ENCODE results near the gene BAIAP2. TPM values are rescaled to one million over a fixed set of nuclear protein-coding genes. Genes with fewer than 3 reads are reported as not detected.

Gene BAIAP2
- total and polyA plus RNA-seq, 2 of the 13 experiments (the other 11 are each of a cell fraction or from before 2014, with no cell fraction given): 22.5 to 24.0 TPM

DNA sequence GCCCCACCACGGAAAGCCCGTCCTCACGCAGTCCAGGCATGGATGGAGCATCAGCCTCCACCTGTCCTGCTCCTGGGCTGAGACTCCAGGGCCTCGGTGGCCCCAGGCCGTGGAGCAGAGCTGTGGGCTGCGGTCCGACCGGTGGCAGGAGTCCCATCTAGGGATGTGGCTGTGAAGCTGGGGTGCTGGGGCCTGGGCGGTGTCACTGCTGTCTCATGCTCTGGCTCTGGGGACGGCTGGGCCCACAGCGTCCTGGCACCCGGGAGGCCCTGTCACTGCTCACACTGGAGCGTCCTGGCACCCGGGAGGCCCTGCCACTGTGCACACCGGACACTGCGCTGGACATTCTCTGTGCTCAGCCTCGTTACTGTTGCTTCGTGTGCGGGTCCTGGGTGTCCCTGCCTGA lies 8.4 kb downstream of the BAIAP2 start (continued):
- TF ChIP-seq, protein P1, sequence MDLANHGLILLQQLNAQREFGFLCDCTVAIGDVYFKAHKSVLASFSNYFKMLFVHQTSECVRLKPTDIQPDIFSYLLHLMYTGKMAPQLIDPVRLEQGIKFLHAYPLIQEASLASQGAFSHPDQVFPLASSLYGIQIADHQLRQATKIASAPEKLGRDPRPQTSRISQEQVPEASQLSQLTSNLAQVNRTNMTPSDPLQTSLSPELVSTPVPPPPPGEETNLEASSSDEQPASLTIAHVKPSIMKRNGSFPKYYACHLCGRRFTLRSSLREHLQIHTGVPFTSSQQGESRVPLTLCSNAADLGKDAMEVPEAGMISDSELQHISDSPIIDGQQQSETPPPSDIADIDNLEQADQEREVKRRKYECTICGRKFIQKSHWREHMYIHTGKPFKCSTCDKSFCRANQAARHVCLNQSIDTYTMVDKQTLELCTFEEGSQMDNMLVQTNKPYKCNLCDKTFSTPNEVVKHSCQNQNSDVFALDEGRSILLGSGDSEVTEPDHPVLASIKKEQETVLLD (CRISPR knock-in tag; IDR thresholded peaks at IDR 0.05; ENCODE audit: low read depth): no peak
- peak; percentile 14; the same call in 1 of the 2 replicates for TF ChIP-seq ZNF274 (CRISPR knock-in tag; IDR thresholded peaks at IDR 0.05)
- no peak for TF ChIP-seq ZNF552 (CRISPR knock-in tag; IDR thresholded peaks at IDR 0.05; ENCODE audit: borderline replicate concordance)
- TF ChIP-seq, protein P2, sequence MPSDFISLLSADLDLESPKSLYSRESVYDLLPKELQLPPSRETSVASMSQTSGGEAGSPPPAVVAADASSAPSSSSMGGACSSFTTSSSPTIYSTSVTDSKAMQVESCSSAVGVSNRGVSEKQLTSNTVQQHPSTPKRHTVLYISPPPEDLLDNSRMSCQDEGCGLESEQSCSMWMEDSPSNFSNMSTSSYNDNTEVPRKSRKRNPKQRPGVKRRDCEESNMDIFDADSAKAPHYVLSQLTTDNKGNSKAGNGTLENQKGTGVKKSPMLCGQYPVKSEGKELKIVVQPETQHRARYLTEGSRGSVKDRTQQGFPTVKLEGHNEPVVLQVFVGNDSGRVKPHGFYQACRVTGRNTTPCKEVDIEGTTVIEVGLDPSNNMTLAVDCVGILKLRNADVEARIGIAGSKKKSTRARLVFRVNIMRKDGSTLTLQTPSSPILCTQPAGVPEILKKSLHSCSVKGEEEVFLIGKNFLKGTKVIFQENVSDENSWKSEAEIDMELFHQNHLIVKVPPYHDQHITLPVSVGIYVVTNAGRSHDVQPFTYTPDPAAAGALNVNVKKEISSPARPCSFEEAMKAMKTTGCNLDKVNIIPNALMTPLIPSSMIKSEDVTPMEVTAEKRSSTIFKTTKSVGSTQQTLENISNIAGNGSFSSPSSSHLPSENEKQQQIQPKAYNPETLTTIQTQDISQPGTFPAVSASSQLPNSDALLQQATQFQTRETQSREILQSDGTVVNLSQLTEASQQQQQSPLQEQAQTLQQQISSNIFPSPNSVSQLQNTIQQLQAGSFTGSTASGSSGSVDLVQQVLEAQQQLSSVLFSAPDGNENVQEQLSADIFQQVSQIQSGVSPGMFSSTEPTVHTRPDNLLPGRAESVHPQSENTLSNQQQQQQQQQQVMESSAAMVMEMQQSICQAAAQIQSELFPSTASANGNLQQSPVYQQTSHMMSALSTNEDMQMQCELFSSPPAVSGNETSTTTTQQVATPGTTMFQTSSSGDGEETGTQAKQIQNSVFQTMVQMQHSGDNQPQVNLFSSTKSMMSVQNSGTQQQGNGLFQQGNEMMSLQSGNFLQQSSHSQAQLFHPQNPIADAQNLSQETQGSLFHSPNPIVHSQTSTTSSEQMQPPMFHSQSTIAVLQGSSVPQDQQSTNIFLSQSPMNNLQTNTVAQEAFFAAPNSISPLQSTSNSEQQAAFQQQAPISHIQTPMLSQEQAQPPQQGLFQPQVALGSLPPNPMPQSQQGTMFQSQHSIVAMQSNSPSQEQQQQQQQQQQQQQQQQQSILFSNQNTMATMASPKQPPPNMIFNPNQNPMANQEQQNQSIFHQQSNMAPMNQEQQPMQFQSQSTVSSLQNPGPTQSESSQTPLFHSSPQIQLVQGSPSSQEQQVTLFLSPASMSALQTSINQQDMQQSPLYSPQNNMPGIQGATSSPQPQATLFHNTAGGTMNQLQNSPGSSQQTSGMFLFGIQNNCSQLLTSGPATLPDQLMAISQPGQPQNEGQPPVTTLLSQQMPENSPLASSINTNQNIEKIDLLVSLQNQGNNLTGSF (CRISPR knock-in tag; IDR thresholded peaks at IDR 0.05): no peak
- TF ChIP-seq ZC3H13 (CRISPR knock-in tag; IDR thresholded peaks at IDR 0.05): no peak
- no peak for TF ChIP-seq SMAD1 (CRISPR knock-in tag; IDR thresholded peaks at IDR 0.05; ENCODE audit: borderline replicate concordance, low read depth)
- no peak for TF ChIP-seq ZBTB1 (CRISPR knock-in tag; IDR thresholded peaks at IDR 0.05; ENCODE audit: borderline replicate concordance)
- TF ChIP-seq, protein P3, sequence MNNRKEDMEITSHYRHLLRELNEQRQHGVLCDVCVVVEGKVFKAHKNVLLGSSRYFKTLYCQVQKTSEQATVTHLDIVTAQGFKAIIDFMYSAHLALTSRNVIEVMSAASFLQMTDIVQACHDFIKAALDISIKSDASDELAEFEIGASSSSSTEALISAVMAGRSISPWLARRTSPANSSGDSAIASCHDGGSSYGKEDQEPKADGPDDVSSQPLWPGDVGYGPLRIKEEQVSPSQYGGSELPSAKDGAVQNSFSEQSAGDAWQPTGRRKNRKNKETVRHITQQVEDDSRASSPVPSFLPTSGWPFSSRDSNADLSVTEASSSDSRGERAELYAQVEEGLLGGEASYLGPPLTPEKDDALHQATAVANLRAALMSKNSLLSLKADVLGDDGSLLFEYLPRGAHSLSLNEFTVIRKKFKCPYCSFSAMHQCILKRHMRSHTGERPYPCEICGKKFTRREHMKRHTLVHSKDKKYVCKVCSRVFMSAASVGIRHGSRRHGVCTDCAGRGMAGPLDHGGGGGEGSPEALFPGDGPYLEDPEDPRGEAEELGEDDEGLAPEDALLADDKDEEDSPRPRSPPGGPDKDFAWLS (CRISPR knock-in tag; IDR thresholded peaks at IDR 0.05; ENCODE audit: borderline replicate concordance): no peak
- TF ChIP-seq ZNF253 (CRISPR knock-in tag; IDR thresholded peaks at IDR 0.05; ENCODE audit: borderline replicate concordance): no peak; the same call in 1 of the 2 replicates
- no peak for TF ChIP-seq PRMT3 (CRISPR knock-in tag; IDR thresholded peaks at IDR 0.05; ENCODE audit: borderline replicate concordance, low read depth)
- TF ChIP-seq ZNF75D (CRISPR knock-in tag; IDR thresholded peaks at IDR 0.05; ENCODE audit: borderline replicate concordance): no peak
- no peak for TF ChIP-seq MATR3 (CRISPR knock-in tag; IDR thresholded peaks at IDR 0.05)
- TF ChIP-seq ZNF431 (CRISPR knock-in tag; IDR thresholded peaks at IDR 0.05; ENCODE audit: borderline replicate concordance, low read depth): no peak
- TF ChIP-seq, protein P4, sequence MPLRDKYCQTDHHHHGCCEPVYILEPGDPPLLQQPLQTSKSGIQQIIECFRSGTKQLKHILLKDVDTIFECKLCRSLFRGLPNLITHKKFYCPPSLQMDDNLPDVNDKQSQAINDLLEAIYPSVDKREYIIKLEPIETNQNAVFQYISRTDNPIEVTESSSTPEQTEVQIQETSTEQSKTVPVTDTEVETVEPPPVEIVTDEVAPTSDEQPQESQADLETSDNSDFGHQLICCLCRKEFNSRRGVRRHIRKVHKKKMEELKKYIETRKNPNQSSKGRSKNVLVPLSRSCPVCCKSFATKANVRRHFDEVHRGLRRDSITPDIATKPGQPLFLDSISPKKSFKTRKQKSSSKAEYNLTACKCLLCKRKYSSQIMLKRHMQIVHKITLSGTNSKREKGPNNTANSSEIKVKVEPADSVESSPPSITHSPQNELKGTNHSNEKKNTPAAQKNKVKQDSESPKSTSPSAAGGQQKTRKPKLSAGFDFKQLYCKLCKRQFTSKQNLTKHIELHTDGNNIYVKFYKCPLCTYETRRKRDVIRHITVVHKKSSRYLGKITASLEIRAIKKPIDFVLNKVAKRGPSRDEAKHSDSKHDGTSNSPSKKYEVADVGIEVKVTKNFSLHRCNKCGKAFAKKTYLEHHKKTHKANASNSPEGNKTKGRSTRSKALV (CRISPR knock-in tag; IDR thresholded peaks at IDR 0.05): no peak
- no peak for TF ChIP-seq RFXAP (CRISPR knock-in tag; IDR thresholded peaks at IDR 0.05; ENCODE audit: borderline replicate concordance)
- no peak for TF ChIP-seq ZNF256 (CRISPR knock-in tag; conservative IDR thresholded peaks at IDR 0.05)
- no peak for TF ChIP-seq TCF12 (IDR thresholded peaks at IDR 0.05)
- TF ChIP-seq TCF12 (CRISPR knock-in tag; IDR thresholded peaks at IDR 0.05): 0 out of 2 replicates have a peak, but pooled peaks have one; percentile 47
- no peak for TF ChIP-seq ZNF773 (CRISPR knock-in tag; IDR thresholded peaks at IDR 0.05; ENCODE audit: borderline replicate concordance)
- no peak for TF ChIP-seq ZFYVE20 (CRISPR knock-in tag; IDR thresholded peaks at IDR 0.05; ENCODE audit: borderline replicate concordance, low read depth)
